AG04450 (cell line): ENCODE data around the gene GHDC. TPM values are rescaled to one million over a fixed set of nuclear protein-coding genes. Genes with fewer than 3 reads are reported as not detected.
A peak's percentile ranks its signal among the peaks of the same experiment; 100 is the strongest.

Experiments used
- CTCF ChIA-PET: fragments of 300-600, 350-600 bp; formaldehyde crosslinking; extraction: SDS; loops from one replicate; lab custom pipeline; 2022; ENCODE audit warnings: antibody characterized with exemption, inconsistent platforms; lab: Charles Lee
- POLR2A ChIA-PET: fragments of 350-600 bp; formaldehyde crosslinking; extraction: SDS; loops from one replicate; lab custom pipeline; 2021; ENCODE audit warnings: antibody characterized with exemption, inconsistent platforms; lab: Yijun Ruan, JAX
- DNase-seq: peaks from one replicate; pipeline ENCODE4 v3.0.0-alpha.2; 2011; ENCODE audit warnings: low read depth, low spot score
- H3K27ac ChIP-seq: one replicate; pipeline ENCODE4 v1.5.1; 2012; ENCODE audit warnings: low read depth, low read length, control low read depth
- H3K27me3 ChIP-seq: one replicate; pipeline ENCODE4 v1.6.0; 2012; ENCODE audit warnings: low read length; ENCODE audit not compliant: control insufficient read depth, insufficient read depth
- H3K4me3 ChIP-seq: 2 replicates; pipeline ENCODE4 v1.5.1; 2011; ENCODE audit warnings: mild to moderate bottlenecking, low read depth, low read length, control low read depth
- H3K9me3 ChIP-seq: 2 replicates; pipeline ENCODE4 v1.5.1; 2012; ENCODE audit warnings: low read length; ENCODE audit not compliant: control insufficient read depth, insufficient read depth
- polyA plus RNA-seq: library from polyadenylated mRNA; depleted of rRNA; stranded (reverse); fragments of >200 nt; gene quantifications from 2 replicates; pipeline ENCODE4 v1.2.3, GENCODE V29; 2011
- TF ChIP-seq, protein P1 (sequence below): IDR thresholded peaks from 2 replicates; pipeline ENCODE4 v1.5.1; 2011; ENCODE audit warnings: low read depth, low read length, control low read depth, inconsistent platforms

Gene GHDC
- polyA plus RNA-seq, 1 experiment: 5.1 TPM

DNA sequence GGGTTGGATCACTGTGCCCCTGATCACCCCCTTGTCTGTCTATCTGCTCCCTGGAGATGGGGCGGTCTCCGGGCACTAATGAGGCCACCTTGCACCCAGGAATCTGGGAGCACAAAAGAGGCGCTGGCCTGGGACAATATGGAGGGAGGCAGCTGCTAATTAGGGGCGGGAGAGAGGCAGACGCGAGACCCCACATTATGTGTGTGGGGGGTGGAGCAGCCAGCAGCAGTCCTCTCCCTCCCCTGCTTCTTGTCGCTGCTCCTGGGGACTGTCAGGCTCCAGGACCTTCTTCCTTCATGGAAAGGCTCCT is 8.7 kb downstream of the GHDC start:
- DNase-seq: no peak
- ChIA-PET CTCF (interaction anchor here (0.5 kb wide), 1 partner anchor 278 kb away, joined by 3 read pairs; no protein-coding TSS in a partner anchor), POLR2A (no interaction called here)
- peaks cover 4% of the 10 kb centered on the region; the same call in 1 of the 2 replicates for H3K9me3 ChIP-seq
- TF ChIP-seq, protein P1, sequence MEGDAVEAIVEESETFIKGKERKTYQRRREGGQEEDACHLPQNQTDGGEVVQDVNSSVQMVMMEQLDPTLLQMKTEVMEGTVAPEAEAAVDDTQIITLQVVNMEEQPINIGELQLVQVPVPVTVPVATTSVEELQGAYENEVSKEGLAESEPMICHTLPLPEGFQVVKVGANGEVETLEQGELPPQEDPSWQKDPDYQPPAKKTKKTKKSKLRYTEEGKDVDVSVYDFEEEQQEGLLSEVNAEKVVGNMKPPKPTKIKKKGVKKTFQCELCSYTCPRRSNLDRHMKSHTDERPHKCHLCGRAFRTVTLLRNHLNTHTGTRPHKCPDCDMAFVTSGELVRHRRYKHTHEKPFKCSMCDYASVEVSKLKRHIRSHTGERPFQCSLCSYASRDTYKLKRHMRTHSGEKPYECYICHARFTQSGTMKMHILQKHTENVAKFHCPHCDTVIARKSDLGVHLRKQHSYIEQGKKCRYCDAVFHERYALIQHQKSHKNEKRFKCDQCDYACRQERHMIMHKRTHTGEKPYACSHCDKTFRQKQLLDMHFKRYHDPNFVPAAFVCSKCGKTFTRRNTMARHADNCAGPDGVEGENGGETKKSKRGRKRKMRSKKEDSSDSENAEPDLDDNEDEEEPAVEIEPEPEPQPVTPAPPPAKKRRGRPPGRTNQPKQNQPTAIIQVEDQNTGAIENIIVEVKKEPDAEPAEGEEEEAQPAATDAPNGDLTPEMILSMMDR: no peak
- no peak overlapping the region for H3K27ac ChIP-seq
- peaks cover 16% of the 10 kb centered on the region for H3K27me3 ChIP-seq
- H3K4me3 ChIP-seq: no peak overlapping the region

DNA sequence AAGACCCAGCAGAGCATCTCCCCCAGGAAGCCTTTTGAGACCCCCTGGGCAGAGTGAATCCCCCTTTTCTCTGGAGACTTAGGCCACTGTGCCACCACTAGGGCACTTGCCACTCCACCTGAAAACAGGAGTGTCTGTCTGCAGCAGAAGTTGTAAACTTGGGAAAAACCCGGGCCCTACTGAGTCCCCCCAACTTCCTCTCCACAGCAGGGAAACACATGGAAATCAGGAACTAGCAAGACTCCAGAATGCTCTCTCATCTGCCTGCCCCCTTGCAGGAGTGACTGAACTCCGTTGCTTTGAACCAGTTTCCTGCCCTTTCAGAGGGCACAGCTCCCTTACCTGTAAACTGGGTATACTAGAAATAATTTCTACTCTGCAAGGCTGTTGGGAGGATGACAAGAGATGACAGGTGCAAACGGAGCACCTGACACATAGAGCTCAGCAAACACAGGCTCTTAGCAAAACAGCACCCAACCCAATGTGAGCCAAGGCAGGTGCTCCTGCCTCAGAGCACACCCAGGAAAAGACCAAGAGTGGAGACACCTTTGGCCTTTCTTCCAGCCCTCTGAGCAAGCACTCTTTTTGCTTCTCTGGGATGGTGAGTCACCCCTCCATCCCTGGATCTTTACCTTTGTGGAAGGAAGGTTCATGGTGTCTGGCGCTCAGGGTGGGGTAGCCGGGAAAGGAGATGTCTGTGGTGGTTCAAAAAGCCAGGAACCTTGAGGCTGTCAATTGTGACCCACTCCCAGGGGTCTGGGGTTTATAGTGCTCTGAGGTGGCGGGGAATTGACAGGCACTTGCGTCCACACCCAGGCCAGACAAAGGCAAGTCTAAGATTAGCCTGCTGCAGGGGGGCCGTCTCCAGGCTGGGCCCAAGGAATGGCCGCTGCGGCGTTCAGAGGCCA is 9.3 kb downstream of the GHDC start, which contains the start of gene HCRT:
Gene HCRT, minus strand, starts transcription at position 740 of the 908 bp plus-strand sequence. Its CDS starts 87 bp downstream, at position 653.
- Histone ChIP-seq H3K27ac (no peak within 1 kb of the TSS), H3K27me3 (peaks cover 23% of the 10 kb centered on the region), H3K9me3 (peaks cover 4% of the 10 kb centered on the region; the same call in 1 of the 2 replicates), H3K4me3 (peak within 1 kb of the TSS; percentile 34)
- DNase-seq: no peak
- ChIA-PET CTCF (interaction anchor here (1.0 kb wide), 1 partner anchor 68 kb away, joined by 3 read pairs; no protein-coding TSS in a partner anchor), POLR2A (no interaction called here)
- TF ChIP-seq, protein P1: no peak

DNA sequence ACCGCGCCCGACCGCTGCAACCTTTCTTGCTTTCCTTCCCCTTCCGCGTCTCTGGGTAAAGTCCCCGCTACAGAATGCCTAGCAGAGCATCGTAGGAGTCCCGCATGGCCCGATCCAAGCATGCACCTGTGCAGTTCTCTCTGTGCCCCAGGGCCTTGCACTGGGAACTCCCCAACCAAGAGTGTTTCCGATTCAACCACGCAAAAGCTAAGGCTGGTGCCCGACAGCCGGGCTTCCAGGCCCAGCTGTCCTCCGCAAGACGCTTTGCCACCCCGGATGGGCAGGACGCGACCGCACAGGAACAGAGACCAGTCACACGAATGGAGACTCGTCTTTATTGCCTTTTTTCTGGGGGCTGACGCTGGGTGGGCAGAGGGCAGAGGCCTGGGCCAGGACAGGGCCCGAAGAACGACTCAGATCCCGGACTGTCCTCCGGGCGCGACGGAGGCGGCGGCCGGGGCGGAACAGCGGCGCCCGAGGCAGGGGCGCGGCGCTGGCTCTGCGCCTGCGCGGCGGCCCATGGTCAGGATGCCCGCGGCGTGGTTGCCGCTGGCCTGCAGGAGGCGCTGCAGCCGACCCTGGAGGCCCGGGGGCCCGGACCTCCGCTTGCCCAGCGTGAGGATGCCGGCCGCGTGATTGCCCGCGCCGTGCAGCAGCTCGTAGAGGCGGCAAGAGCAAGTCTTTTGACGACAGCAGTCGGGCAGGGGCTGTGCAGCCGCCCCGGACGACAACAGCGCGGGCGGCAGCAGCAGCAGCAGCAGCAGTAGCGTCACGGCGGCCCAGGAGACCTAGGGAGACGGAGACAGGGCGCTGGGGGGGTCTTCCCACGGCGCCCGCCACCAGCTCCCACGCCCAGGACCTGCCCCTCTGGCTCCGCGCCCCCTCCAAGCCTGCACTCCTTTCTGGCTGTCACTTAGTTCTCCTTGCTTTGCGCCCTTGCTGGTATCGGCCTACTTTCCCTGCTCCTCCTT is 10.3 kb downstream of the GHDC start:
- peak; percentile 21 for DNase-seq
- CTCF ChIA-PET: interaction anchor here (0.6 to 1.2 kb wide), 7 partner anchors 8 to 156 kb away, joined by 3 to 6 read pairs (median 3); no protein-coding TSS in a partner anchor
- peak overlapping the region; percentile 63 for H3K4me3 ChIP-seq
- H3K27me3 ChIP-seq: peaks cover 30% of the 10 kb centered on the region
- no peak overlapping the region for H3K27ac ChIP-seq
- H3K9me3 ChIP-seq: peaks cover 4% of the 10 kb centered on the region; the same call in 1 of the 2 replicates
- TF ChIP-seq, protein P1: peak; percentile 65
- POLR2A ChIA-PET: no interaction called here

DNA sequence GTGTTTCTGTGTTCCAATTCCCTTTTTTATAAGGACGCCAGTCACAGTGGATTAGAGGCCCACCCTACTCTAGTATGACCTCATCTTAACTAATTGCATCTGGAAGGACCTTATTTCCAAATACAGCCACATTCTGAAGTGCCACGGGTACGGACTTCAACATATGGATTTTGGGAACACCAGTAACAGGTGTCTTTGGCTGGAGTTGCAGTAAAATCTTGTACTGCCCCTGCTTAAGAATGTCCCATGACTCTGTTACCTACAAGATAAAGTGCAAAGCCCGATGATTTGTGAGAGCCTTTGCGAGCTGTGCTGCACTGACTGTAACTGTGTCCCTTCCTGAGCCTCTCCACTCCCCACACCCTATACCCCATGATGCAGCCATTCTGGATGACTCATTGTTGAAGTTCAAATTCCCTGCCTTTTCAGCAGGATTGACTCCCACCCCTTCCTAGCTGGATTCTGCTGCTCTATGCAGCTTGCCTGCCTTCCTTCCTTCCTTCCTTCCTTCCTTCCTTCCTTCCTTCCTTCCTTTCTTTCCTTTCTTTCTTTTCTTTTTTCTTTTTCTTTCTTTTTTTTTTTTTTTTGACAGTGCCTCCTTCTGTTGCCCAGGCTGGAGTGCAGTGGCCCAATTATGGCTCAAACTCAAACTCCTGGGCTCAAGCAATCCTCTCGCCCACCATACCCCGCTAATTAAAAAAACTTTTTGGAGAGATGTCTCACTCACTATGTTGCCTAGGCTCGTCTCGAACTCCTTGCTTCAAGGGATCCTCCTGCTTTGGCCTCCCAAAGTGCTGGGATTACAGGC is 11.2 kb downstream of the GHDC start:
- CTCF ChIA-PET: interaction anchor here (0.6 to 1.2 kb wide), 9 partner anchors 9 to 335 kb away, joined by 3 to 6 read pairs (median 3); partner anchors contain the start of genes CNP and NKIRAS2
- DNase-seq: peak; percentile 4

More for the DNA sequence above, 11.2 kb downstream of the GHDC start:
- H3K27me3 ChIP-seq: peaks cover 32% of the 10 kb centered on the region
- POLR2A ChIA-PET: interaction anchor here (0.6 kb wide), 1 partner anchor 70 kb away, joined by 3 read pairs; the partner anchor contains the start of gene DHX58
- peak overlapping the region; percentile 63 for H3K4me3 ChIP-seq
- H3K9me3 ChIP-seq: peaks cover 4% of the 10 kb centered on the region; the same call in 1 of the 2 replicates
- H3K27ac ChIP-seq: no peak overlapping the region
- TF ChIP-seq, protein P1: no peak
